ENCODE data around the gene PWWP2B. TPM values are rescaled to one million over a fixed set of nuclear protein-coding genes. Genes with fewer than 3 reads are reported as not detected.

PWWP2B gene
- total and polyA plus RNA-seq, 10 of the 15 experiments (the other 5 are each of a cell fraction or from before 2014, with no cell fraction given): 0.04 to 0.87 (median 0.35) TPM; not detected in 4

DNA sequence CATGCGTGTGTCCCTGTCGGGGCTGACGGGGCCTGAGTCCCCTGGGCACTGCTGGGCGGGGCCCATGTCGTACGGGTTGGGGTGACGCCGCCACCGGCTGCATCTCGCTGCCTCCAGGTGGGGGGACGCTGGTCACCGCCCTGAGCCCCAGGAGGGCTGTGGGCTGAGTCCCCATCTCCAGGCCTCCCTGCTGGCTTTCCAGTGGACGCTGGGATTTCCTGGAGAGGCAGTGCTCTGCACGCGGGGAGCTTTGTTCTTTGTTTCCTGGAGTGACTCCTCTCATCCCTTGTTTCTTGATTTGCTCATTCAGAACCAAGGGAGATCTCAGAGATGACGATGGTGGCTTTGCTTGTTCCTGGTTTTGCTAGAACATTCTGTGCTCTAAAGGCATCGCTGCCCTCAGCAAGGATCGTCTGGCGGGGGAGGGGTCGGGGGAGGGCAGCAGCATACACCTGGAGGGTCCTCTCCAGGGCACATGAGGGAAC, 21.0 kb downstream of the PWWP2B start:
- no peak overlapping the region for H3K27ac ChIP-seq (ENCODE audit: control insufficient read depth, insufficient read depth)
- no peaks in the 10 kb centered on the region for H3K9me3 ChIP-seq (replicated peaks; ENCODE audit: control insufficient read depth, insufficient read depth, low read length)
- RAD21 ChIA-PET (ENCODE audit: unreplicated experiment): no interaction called here
- CTCF ChIA-PET: no interaction called here
- DNase-seq (ENCODE audit: low read depth, low spot score) (no peak), ATAC-seq (no peak), FAIRE-seq (no peak)
- H4K20me1 ChIP-seq (ENCODE audit: control insufficient read depth, insufficient read depth): no peaks in the 10 kb centered on the region
- no peaks in the 10 kb centered on the region for H3K79me2 ChIP-seq (ENCODE audit: control insufficient read depth, insufficient read depth, low read length)
- POLR2A ChIA-PET: interaction anchor here (0.7 kb wide), 1 partner anchor 42 kb away, joined by 3 read pairs; no protein-coding TSS in a partner anchor
- no peak overlapping the region for H3K9ac ChIP-seq (ENCODE audit: control insufficient read depth, insufficient read depth, low read length)
- SMC1A ChIA-PET (ENCODE audit: uncharacterized antibody, unreplicated experiment): no interaction called here
- peaks cover 26% of the 10 kb centered on the region for H3K4me1 ChIP-seq (ENCODE audit: control insufficient read depth, insufficient read depth, low read length)
- in situ Hi-C loops (cut with MboI): no loop called here
- no peaks in the 10 kb centered on the region for H3K27me3 ChIP-seq (replicated peaks in 1 of 2; ENCODE audit: control insufficient read depth in 2 of 2, insufficient read depth in 2 of 2, low read length in 1 of 2)
- WGBS (ENCODE audit: insufficient coverage, insufficient replicate concordance, low lambda C conversion rate, missing lambda C conversion rate): 14% methylated on average over 20 of the region's 20 CpGs
- intact Hi-C loops (cut with micrococcal nuclease; ENCODE audit: unreplicated experiment): no loop called here
- H2AFZ ChIP-seq (ENCODE audit: control insufficient read depth, low read depth, low read length): no peak overlapping the region
- H3K4me3 ChIP-seq: no peak overlapping the region
- H3K4me2 ChIP-seq (ENCODE audit: control insufficient read depth, insufficient read depth): no peak overlapping the region
- BruUV-seq (replicated peaks): no TSS peak
- no peaks in the 10 kb centered on the region for H3K36me3 ChIP-seq (ENCODE audit: control insufficient read depth in 2 of 2, insufficient read depth in 2 of 2, low read length in 1 of 2)
- TF ChIP-seq ZNF24 (IDR thresholded peaks at IDR 0.05) (no peak), KLF5 (IDR thresholded peaks at IDR 0.05; ENCODE audit: partially characterized antibody) (no peak), RAD51 (IDR thresholded peaks at IDR 0.05) (no peak)
- TF ChIP-seq, protein P1, sequence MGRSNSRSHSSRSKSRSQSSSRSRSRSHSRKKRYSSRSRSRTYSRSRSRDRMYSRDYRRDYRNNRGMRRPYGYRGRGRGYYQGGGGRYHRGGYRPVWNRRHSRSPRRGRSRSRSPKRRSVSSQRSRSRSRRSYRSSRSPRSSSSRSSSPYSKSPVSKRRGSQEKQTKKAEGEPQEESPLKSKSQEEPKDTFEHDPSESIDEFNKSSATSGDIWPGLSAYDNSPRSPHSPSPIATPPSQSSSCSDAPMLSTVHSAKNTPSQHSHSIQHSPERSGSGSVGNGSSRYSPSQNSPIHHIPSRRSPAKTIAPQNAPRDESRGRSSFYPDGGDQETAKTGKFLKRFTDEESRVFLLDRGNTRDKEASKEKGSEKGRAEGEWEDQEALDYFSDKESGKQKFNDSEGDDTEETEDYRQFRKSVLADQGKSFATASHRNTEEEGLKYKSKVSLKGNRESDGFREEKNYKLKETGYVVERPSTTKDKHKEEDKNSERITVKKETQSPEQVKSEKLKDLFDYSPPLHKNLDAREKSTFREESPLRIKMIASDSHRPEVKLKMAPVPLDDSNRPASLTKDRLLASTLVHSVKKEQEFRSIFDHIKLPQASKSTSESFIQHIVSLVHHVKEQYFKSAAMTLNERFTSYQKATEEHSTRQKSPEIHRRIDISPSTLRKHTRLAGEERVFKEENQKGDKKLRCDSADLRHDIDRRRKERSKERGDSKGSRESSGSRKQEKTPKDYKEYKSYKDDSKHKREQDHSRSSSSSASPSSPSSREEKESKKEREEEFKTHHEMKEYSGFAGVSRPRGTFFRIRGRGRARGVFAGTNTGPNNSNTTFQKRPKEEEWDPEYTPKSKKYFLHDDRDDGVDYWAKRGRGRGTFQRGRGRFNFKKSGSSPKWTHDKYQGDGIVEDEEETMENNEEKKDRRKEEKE (IDR thresholded peaks at IDR 0.05): no peak
